Stimulated activated CD4-positive, alpha-beta T cell treated with anti-CD3 and anti-CD28 coated beads, Interleukin-1b, Interleukin-23, amount 100 ng/mL, for 4 hours (primary cell): ENCODE measurements around the gene MYO5C.

ENCODE experiments used
- DNase-seq, 2 donors: peaks; one replicate each; pipeline ENCODE4 v3.0.0-alpha.2; 2020; ENCODE audit warnings: low read depth in 2 of 2

MYO5C gene

GRCh38 chr15:52213206-52213605 is 82.4 kb downstream of the MYO5C start:
- no peak for DNase-seq

- peak; percentile 57 to 65 for DNase-seq
Measured at GRCh38 chr15:52208306-52208946, 87.2 kb downstream of the MYO5C start.

- no peak for DNase-seq
Measured at GRCh38 chr15:52207191-52207590, 88.4 kb downstream of the MYO5C start.

- no peak for DNase-seq
Measured at GRCh38 chr15:52206446-52206845, 89.2 kb downstream of the MYO5C start.

- DNase-seq: no peak
Measured at GRCh38 chr15:52204657-52205056, 90.9 kb downstream of the MYO5C start.

GRCh38 chr15:52200831-52201365 is 94.7 kb downstream of the MYO5C start:
- DNase-seq: no peak

GRCh38 chr15:52199271-52199670 is 96.3 kb downstream of the MYO5C start:
- DNase-seq: no peak

- DNase-seq: no peak
Measured at GRCh38 chr15:52196891-52197290, 98.7 kb downstream of the MYO5C start.

GRCh38 chr15:52193791-52194190 is 101.8 kb downstream of the MYO5C start:
- DNase-seq: no peak

GRCh38 chr15:52193321-52193720 is 102.3 kb downstream of the MYO5C start:
- DNase-seq: no peak

GRCh38 chr15:52191207-52191606 is 104.4 kb downstream of the MYO5C start, which contains the start of gene GNB5:
TSS of gene GNB5 (minus strand) at chr15:52191392. CDS start at chr15:52184676, 6,716 bp downstream.
- no peak for DNase-seq

GRCh38 chr15:52186651-52187486 is 108.7 kb downstream of the MYO5C start:
- no peak for DNase-seq

GRCh38 chr15:52185151-52185561 is 110.4 kb downstream of the MYO5C start:
- DNase-seq: no peak

- DNase-seq: no peak
Measured at GRCh38 chr15:52184721-52185120, 110.9 kb downstream of the MYO5C start.

- DNase-seq: no peak
Measured at GRCh38 chr15:52183562-52184173, 111.9 kb downstream of the MYO5C start.

GRCh38 chr15:52181938-52182780 is 113.4 kb downstream of the MYO5C start:
- DNase-seq: no peak

- no peak for DNase-seq
Measured at GRCh38 chr15:52180851-52181450, 114.7 kb downstream of the MYO5C start.

GRCh38 chr15:52180196-52180835 is 115.3 kb downstream of the MYO5C start:
- peak in 1 of 2 donors; percentile 8 for DNase-seq

GRCh38 chr15:52179278-52180195 is 116.1 kb downstream of the MYO5C start:
- peak; percentile 71 to 79 for DNase-seq
